Psoas muscle (tissue), 8 donors: ENCODE data around the gene ZNF750. TPM values are rescaled to one million over a fixed set of nuclear protein-coding genes. Genes with fewer than 3 reads are reported as not detected.
"Not testable (repeated sequence)": the region's sequence is repeated elsewhere in the genome, so short reads cannot be mapped to it uniquely, and the experiment has no call there.

Experiments used
- ATAC-seq, 4 donors: fragments of 200-7000 bp; cut with Tn5 transposase; one replicate each; pipeline ENCODE4 v1.9.1; 2020; ENCODE audit warnings: moderate library complexity in 3 of 4, mild to moderate bottlenecking in 2 of 4
- DNase-seq, 2 donors: peaks; one replicate each; pipeline ENCODE4 v3.0.0-alpha.2; 2020
- H3K27ac ChIP-seq: fragments of 200-600 bp; one replicate; pipeline ENCODE4 v1.8.0; 2022
- H3K27me3 ChIP-seq, 3 donors: fragments of 200-600 bp in 1 of 3; one replicate each; pipeline versions ENCODE4 v1.6.1 to v1.8.0; 2013 to 2022; ENCODE audit warnings: low read length in 2 of 3, mild to moderate bottlenecking in 2 of 3, moderate library complexity in 1 of 3; ENCODE audit not compliant: insufficient read depth in 3 of 3
- H3K36me3 ChIP-seq, 2 donors: fragments of 200-600 bp in 1 of 2; one replicate each; pipeline versions ENCODE4 v1.6.1 to v1.8.0; 2013 to 2022; ENCODE audit warnings: low read depth in 1 of 2, mild to moderate bottlenecking in 1 of 2, moderate library complexity in 1 of 2; ENCODE audit not compliant: insufficient read depth in 1 of 2
- H3K4me1 ChIP-seq: fragments of 200-600 bp; one replicate; pipeline ENCODE4 v1.8.0; 2022
- H3K4me3 ChIP-seq: fragments of 200-600 bp; one replicate; pipeline ENCODE4 v1.8.0; 2022; ENCODE audit warnings: mild to moderate bottlenecking
- H3K9me3 ChIP-seq: fragments of 200-600 bp; one replicate; pipeline ENCODE4 v1.8.0; 2022
- WGBS, 3 donors: extraction: QIAGEN DNeasy Blood & Tissue Kit; methylation state at CpG; one replicate each; pipeline versions ENCODE4 v1.1.6 to v1.1.7; 2013; 5-methylcytosine and 5-hydroxymethylcytosine counted together
- intact Hi-C, 2 donors: fragments of 100-400 bp; cut with DNase I; formaldehyde crosslinking; loops; one replicate each; pipeline versions ENCODE4 v1.11.0 to v1.14.2; 2022
- polyA plus RNA-seq, 3 donors: library from polyadenylated mRNA; stranded (reverse); fragments of 200-250 nt; gene quantifications; one replicate each; pipeline ENCODE4 v1.2.3, GENCODE V29; 2013
- total RNA-seq, 4 donors: library from RNA; stranded (reverse); fragmentation: NEBNext Ultra II Directional in 2 of 4; extraction: Animal tissue kit (Norgen Biotek cat#: 25700) in 2 of 4; gene quantifications; one replicate each; pipeline versions ENCODE4 v1.2.1 to v1.2.4, GENCODE V29; 2021 to 2023
- TF ChIP-seq, protein P1 (sequence below): fragments of 200-600 bp; IDR thresholded peaks from one replicate; pipeline ENCODE4 v1.8.0; 2022; ENCODE audit warnings: antibody characterized with exemption
- donor health status: healthy with polysubstance abuse.
- donor health status: DM: no; HTN: no; CAD: no; lungs with moderate emphysema.
- donor health status: Bipolar disorder and iron deficiency.
- donor health status: healthy.
- donor health status: DM: yes; HTN: yes; CAD: no.
- donor health status: DM: no; HTN: no; CAD: no.
- donor health status: DM: no; HTN: no; CAD: no.
- donor health status: DM: yes; HTN: yes; CAD: no.

The ZNF750 gene
- total and polyA plus RNA-seq, 7 donors: 0.79 to 6.3 (median 2.2) TPM; not detected in 1

- Histone ChIP-seq H3K27ac (peak overlapping the region; percentile 70), H3K36me3 (peaks cover 3 to 11% of the 10 kb centered on the region in 2 donors), H3K4me3 (peak overlapping the region; percentile 12), H3K4me1 (peaks cover 21% of the 10 kb centered on the region), H3K27me3 (no peaks in the 10 kb centered on the region), H3K9me3 (no peaks in the 10 kb centered on the region)
- ATAC-seq: peak; percentile 92 to 95 (median 94)
- DNase-seq: peak; percentile 90 to 95
- 27 to 42% (median 28%) methylated on average over 27 of the region's 27 CpGs for WGBS, 3 donors
- TF ChIP-seq, protein P1, sequence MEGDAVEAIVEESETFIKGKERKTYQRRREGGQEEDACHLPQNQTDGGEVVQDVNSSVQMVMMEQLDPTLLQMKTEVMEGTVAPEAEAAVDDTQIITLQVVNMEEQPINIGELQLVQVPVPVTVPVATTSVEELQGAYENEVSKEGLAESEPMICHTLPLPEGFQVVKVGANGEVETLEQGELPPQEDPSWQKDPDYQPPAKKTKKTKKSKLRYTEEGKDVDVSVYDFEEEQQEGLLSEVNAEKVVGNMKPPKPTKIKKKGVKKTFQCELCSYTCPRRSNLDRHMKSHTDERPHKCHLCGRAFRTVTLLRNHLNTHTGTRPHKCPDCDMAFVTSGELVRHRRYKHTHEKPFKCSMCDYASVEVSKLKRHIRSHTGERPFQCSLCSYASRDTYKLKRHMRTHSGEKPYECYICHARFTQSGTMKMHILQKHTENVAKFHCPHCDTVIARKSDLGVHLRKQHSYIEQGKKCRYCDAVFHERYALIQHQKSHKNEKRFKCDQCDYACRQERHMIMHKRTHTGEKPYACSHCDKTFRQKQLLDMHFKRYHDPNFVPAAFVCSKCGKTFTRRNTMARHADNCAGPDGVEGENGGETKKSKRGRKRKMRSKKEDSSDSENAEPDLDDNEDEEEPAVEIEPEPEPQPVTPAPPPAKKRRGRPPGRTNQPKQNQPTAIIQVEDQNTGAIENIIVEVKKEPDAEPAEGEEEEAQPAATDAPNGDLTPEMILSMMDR: no peak
- intact Hi-C loops: no loop called here
Observed at GRCh38 chr17:82787081-82787848, 52.6 kb downstream of the ZNF750 start.

GRCh38 chr17:82786427-82786826 lies 53.4 kb downstream of the ZNF750 start:
- Histone ChIP-seq H3K36me3 (peaks cover 3 to 11% of the 10 kb centered on the region in 2 donors), H3K9me3 (no peaks in the 10 kb centered on the region), H3K27me3 (no peaks in the 10 kb centered on the region), H3K4me1 (peaks cover 25% of the 10 kb centered on the region), H3K27ac (peak overlapping the region; percentile 70), H3K4me3 (no peak overlapping the region)
- ATAC-seq: peak in 3 of 4 donors; percentile 28 to 42 (median 37)
- TF ChIP-seq, protein P1: no peak
- 83 to 89% (median 87%) methylated on average over 10 of the region's 10 CpGs for WGBS, 3 donors
- intact Hi-C loops: no loop called here
- no peak for DNase-seq

GRCh38 chr17:82785581-82785980 lies 54.2 kb downstream of the ZNF750 start:
- ATAC-seq, intact Hi-C loops, DNase-seq, H3K4me3 ChIP-seq, H3K27ac ChIP-seq, H3K27me3 ChIP-seq, H3K9me3 ChIP-seq: not testable (repeated sequence)
- peaks cover 3 to 11% of the 10 kb centered on the region in 2 donors for H3K36me3 ChIP-seq
- WGBS, 3 donors: 96 to 97% (median 97%) methylated on average over 12 to 16 of the region's 16 CpGs
- peaks cover 25% of the 10 kb centered on the region for H3K4me1 ChIP-seq

- WGBS, 3 donors: 91 to 94% (median 93%) methylated on average over 18 of the region's 18 CpGs
- Histone ChIP-seq H3K4me1 (peaks cover 20% of the 10 kb centered on the region), H3K27ac (no peak overlapping the region), H3K9me3 (no peaks in the 10 kb centered on the region), H3K27me3 (no peaks in the 10 kb centered on the region), H3K4me3 (no peak overlapping the region), H3K36me3 (peaks cover 3 to 11% of the 10 kb centered on the region in 2 donors)
- intact Hi-C loops: no loop called here
- TF ChIP-seq, protein P1: no peak
- DNase-seq (peak in 1 of 2 donors; percentile 46), ATAC-seq (no peak)
Observed at GRCh38 chr17:82783498-82783897, 56.3 kb downstream of the ZNF750 start.

- TF ChIP-seq, protein P1: no peak
- intact Hi-C loops: loop anchor here in 1 of 2 donors (1.0 kb wide), 1 partner anchor 131 kb away; no protein-coding TSS in a partner anchor
- DNase-seq (peak in 1 of 2 donors; percentile 51), ATAC-seq (no peak)
- Histone ChIP-seq H3K36me3 (peaks cover 3 to 11% of the 10 kb centered on the region in 2 donors), H3K4me3 (no peak overlapping the region), H3K27me3 (no peaks in the 10 kb centered on the region), H3K9me3 (no peaks in the 10 kb centered on the region), H3K27ac (peak overlapping the region; percentile 59), H3K4me1 (peaks cover 16% of the 10 kb centered on the region)
- WGBS, 3 donors: 74 to 87% (median 85%) methylated on average over 42 of the region's 42 CpGs
Observed at GRCh38 chr17:82782657-82783207, 57.1 kb downstream of the ZNF750 start.
